CD4-positive, alpha-beta T cell treated with Interleukin-10 for 1 hour (primary cell): ENCODE data around the gene MEF2A.

ENCODE experiments used
- DNase-seq: peaks from one replicate; pipeline ENCODE4 v3.0.0-alpha.2; 2020

Gene MEF2A

DNA sequence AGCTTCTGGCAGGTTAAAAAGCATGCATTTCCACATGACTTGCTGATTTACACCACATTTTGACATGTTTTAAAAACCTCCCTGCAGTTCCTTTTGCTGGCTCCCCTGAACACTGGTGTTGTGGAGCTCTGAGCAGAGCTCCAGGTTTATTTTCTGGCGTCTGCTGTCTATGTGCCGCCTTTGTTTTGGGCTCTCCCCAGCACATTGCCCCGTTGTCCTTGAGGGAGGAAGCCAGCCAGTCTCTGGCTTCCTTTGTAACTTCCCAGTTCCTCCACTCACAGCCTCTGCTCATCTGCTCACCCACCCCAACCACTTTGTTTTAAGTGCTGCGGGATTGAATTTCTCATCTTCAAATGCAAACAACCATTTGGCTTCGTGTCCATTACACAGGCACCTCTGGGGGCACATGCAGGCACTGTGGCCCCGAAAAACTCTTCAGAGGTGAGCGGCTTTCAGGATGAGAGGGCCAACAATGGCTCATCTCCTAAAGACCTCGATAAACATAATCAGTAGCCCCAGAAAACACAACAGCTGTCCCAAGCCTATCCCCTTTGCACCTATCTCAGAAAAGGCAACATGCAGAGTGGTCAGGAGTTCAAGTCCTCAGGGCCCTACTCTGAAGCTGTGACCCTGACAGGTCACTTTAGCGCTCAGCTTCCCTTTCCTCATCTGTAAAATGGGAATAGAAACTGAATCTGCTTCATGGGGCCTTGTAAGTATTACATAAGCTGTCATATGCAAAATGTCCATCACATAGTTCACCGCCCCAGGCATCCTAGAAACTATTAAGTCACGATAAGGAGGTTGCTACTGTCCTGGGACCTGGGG, 1.3 kb upstream of the MEF2A start:
- peak; percentile 8 for DNase-seq

DNA sequence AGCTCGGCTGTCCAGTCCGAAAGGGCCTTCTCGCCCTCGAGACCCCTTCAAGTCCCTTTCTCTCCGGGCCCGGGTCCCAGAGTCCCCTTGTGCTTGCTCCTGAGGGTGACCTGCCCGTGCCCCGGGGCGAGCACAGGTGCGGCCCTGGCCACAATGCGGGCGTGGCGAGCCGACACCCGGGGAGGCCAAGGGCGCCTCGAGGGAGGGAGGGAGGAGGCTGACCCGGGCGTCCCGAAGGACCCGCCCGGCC, 810 bp upstream of the MEF2A start:
- no peak for DNase-seq

DNA sequence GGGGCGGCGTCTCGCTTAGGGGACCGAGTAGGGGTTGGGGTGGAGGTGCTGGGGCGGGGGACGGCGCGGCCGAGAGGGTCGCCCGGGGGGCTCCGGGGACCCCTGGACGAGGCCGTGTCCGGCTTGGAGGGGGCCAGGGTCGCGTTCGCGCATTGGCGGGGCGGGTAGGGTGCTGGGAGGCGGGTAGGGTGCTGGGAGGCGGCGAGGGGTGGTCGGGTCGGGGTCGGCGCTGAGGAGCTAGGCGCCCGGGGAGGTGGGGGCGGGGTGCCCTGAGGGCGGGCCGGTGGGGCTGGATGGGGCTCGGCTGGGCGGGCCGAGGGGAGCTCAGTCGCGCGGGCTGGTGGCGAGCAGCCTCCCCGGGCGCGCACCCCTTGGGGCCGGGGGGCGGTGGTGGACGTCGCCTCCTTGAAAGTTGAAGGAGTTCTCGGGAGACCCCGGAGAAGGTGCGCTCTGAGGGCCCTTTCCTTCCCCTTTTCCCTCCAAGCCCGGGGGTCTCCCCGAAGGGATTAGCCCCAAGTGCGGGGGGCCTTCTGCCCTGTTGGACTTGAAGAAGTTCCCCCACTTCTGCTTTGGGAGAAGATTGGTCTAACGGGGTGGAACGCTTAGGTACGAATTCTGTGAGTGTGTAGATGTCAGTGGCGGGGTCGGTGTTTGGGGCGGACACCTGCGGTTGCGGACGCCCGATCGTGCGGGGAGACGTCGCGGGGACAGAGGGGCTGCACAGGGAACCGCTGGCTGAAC, 543 bp downstream of the MEF2A start:
- DNase-seq, result peak; percentile 19

DNA sequence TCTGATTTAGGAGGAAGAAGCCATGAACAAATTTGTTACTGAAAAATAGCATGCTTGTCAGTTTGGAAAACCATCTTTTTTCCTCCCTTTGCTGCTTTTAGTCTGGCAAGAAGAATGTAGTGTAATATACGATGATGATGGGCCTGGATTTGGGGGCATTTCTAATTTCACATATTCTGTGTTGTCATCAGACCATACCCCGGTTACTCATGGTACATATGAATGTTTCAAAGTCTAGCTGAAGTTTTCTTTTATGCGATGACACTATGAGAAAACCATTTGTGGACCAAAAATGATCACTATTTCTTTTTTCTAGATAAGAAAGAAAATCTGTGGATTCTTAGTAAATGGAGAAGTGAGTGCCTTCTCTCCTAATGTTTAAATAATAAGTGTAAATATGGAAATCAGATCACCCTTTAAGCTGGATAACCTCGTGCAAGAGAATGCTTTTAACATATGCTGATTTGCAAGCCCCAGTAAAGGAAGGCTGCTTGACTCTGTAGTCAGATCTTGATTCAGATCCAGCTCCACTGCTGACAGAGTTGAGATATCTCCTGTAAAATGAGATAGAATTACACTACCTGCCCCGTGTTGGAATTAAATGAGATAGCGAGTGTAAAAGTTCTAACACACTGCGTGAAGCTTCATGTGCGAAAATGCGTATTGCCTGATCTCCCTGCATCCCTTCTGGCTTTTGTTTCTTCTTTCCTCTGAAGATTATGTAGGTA, 3.0 kb downstream of the MEF2A start:
- no peak for DNase-seq

DNA sequence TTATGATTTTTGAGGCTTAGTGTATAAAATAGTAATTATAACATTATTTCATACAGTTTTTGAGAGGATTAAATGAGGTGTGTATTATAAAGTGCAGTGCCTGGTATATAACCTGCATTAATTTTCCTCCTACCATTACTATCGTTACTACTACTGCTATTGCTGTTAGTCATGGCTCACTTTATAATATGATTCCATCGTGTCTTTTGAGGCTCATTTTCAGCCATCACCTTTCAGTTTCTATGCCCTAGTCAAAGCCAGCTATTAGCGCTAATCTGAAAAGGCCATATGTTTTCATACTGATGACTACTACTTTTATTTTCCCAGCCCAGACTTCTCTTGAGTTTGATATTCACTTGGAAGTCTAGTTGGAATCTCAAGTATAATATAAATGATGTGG, 5.5 kb downstream of the MEF2A start:
- DNase-seq, result no peak

DNA sequence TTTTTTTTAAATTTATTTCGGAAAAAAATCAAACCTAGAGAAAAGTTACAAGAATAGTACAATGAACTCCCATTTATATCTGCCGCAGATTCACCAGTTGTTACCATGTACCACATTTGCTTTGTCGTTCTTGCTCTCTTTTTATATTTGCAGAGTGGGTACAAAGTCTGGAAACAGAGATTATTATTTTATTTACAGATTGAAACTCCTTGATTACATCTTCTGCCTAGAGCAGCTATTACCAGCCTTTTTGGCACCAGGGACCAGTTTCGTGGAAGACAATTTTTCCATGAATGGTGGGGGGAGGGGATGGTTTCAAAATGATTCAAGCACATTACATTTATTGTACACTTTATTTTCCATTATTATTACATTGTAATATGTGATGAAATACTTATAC, 8.3 kb downstream of the MEF2A start:
- DNase-seq, result no peak

DNA sequence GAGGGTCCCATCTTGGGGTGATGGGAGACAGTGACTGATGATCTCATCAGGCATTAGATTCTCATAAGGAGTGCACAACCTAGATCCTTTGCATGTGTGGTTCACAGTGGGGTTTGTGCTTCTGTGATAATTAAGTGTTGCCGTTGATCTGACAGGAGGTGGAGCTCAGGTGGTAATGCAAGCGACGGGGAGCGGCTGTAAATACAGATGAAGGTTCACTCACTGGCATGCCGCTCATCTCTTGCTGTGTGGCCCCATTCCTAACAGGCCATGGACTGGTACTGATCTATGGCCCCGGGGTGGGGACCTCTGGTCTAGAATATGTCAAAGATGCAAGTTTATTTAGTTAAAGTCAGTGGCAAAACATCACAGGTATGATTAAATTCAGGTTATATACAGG, 8.7 kb downstream of the MEF2A start:
- DNase-seq, result no peak

DNA sequence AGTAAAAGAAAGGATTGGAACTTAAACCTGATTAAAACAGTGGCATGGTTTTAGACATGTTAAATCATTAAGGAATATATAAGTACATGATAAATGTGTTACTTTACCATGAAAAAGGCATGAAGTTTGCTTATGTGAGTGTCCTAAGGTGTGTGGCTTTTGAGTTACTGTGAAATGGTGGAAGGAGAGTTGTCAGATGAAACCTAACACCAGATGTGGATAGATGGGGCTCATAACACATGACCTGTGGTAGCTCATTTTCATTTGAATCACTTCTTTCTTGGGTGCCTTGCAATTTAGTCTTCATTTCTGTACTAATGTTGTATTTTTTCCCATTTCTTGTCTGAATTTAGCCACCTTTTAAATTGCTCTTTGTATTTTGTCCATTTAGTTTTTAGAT, 13.0 kb downstream of the MEF2A start:
- DNase-seq, result no peak

DNA sequence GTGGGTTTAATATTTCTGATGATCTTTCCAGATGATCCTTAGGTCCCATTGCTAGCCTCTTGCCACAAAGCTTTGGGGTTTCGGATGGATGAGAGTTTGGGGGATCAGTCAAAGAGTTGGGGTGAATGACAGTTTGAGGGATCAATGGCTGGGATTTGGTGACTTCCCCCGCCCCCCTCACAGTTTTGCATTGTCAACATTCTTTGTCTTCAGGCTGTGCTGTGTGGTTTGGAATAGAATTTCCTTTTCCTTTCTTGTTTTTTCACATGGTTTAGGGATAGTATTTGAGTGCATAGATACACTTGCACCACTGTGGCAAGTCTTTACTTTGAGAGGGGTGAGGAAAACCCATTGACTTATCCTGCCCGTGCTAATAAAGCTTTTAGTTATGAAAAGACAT, 14.3 kb downstream of the MEF2A start:
- DNase-seq, result no peak

DNA sequence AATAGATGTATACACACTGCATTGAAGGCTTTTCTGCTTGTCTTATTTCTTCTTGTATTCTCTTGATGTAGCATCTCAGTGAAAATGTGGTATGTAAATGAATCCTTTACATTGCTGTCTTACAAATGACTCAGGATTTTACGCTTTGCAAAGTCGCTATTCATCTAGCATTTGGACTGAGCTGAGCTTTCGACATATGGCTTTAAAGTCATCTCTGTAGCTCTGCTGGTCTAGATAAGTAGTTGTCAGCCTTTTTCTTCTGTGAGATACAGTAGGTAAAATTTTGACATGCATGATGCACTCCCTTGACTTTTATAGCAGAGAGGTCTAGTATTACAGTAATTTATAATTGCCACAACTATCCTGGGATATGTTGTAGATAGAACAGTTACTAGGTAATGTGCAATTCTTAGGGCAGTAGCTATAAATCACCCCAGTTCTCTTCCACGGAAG, 16.8 kb downstream of the MEF2A start:
- DNase-seq, result no peak

DNA sequence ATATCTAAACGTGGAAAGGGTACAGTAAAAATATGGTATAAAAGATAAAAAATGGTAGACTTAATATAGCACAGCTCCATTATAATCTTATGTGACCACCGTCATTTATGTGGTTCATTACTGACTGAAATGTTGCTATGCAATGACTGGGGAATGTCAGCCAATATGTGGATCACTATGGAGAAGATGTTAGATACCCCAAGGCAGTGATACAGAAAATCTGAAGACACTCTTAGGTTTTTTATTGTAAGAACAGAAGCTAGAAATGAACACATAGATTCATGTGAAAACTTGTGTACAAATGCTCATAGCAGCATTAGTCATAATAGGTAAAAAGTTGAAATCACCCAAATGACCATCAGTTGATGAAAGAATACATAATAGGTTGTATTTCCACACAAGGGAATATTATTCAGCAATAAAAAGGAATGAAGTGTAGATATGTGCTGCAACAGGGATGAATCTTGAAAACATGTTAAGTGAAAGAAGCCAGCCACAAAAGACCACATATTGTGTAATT, 18.4 kb downstream of the MEF2A start:
- no peak for DNase-seq

DNA sequence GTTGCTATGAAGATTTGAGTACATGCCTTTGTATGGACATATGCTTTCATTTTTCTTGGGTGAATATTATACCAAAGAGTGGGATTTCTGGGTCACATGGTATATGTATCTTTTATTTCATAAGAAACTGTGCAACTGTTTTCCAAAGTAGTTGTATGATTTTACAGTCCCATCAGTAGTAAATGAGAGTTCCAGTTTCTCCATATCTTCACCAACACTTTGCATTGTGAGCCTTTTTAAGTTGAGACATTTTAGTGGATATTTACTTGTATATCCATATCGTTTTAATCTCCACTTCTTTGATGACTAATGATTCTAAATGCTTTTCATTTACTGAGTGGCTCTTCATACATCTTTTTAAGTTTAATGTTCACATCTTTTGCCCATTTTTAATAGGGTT, 20.3 kb downstream of the MEF2A start:
- no peak for DNase-seq

DNA sequence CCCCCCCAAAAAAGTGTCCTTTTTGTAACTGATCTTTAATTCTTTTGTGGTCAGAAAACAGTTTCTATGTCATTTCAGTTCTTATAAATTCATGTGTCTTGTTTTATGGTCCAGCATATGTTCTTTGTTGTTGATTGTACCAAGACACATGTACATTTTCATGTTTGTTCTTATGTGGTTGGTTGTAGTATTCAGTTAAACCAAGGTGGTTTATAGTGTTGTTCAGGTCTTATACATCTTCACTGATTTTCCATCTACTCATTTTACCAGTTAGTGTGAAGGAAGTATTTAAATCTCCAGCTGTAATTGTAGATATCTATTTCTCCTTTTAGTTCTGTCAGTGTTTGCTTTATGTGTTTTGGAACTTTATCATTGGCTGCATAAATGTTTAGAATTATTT, 24.0 kb downstream of the MEF2A start:
- DNase-seq, result no peak

DNA sequence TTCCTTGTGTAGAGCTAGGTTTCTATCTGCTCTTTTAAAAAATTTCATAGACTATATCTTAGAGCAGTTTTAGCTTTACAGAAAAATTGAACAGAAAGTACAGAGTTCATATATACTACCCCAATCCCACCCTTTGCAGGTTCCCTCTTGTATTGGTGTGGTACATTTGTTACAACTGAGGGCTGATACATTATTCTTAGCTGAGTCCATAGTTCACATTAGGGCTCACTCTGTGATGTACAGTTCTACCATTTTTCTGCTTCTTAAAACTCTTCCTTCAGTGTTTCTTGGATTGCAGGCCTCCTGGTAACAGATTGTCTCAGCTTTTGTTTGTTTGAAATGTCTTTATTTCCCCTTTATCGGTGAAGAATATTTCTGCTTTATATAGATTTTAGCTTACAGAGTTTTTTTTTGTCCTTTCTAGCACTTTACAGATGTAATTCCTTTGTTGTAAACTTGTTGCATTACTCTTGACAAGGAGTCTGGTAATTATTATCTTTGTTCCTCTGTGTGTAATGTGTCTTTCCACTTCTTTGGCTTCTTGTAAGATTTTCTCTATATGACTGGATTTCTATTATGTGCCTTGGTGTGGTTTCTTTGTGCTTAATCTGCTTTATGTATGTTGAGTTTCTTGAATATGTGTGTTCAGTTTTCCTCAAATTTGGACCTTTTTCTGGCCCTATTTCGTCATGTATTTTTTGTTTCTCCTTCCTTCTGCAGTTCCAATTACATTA, 25.3 kb downstream of the MEF2A start:
- no peak for DNase-seq

DNA sequence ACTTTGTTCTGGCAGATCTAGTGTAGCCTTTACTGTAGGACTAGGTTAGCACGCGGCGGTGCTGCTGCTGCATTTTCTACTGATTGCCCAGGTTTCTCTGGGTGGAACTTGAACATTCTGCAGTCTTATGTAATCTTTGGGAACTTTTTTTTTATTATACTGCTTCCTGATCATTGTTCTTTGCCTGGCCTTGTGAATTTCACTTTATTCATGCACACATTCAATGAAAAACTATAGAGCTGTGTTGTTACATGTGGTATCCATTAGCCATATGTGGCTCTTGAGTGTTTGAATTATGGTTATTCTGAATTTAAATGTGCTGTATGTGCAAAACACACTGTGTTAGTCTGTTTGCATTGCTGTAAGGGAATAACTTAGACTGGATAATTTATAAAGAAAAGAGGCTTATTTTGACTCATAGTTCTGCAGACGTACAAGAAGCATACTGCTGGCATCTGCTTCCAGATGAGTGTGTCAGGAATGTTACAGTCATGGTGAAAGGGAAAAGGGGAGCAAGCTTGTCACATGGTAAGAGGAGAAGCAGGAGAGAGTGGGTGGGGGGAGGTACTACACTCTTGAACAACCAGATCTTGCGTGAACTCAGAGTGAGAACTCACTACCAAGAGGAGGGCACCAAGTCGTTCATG, 26.5 kb downstream of the MEF2A start:
- DNase-seq, result no peak

DNA sequence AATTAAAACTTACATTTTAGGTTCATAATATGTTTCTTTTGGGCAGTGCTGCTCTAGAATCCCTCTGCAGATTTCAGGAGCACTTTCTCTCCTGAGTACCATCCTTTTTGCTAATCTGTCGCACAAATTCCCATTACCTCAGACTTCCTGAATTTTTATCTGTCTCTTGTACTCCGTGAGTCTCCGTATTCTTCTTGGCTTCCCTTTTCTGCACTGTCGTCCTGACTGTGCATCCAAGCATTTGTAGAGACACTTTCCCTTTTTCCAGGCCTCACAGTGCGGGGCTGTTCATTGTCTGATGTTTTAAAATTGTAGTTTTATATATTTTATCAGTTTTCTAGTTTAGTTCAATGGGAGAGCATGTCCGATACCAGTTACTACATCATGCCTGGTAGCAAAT, 27.3 kb downstream of the MEF2A start:
- DNase-seq, result no peak

DNA sequence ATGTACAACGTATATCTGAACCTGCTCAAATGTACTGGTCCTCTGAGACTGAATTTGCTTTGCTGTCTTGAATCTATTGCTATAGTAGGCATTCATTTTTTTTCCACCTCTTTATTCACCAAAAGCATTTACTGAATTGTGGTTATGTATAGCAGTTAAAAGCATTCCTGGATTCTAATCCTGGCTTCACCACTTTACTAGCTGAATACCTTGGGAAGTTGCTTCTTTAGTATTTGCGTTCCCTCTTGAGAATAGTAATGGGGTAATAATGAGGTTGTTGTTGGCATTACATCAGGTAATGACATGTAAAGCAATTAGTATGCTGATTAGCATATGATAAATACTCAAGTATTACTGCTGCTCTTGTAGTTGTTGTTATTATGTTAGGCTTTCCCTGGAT, 29.1 kb downstream of the MEF2A start:
- DNase-seq, result no peak

DNA sequence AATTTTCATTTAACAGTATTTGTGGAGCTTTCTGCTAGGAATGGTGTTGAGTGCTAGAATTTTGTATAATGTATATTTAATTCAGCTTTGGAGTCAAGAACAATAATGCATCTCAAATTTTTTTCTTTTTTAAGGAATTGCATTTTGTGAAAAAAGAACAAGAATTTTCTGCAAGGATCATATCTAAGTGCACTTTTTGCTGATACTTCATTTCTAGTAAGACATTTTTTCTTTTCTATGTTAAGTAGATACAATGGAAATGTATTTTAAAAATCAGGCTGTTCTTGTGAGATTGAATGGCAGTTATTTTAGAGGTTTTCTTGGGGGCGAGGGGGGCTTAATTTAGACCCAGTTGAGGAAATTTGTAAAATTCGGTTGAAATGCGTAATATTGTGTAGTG, 32.5 kb downstream of the MEF2A start:
- no peak for DNase-seq

DNA sequence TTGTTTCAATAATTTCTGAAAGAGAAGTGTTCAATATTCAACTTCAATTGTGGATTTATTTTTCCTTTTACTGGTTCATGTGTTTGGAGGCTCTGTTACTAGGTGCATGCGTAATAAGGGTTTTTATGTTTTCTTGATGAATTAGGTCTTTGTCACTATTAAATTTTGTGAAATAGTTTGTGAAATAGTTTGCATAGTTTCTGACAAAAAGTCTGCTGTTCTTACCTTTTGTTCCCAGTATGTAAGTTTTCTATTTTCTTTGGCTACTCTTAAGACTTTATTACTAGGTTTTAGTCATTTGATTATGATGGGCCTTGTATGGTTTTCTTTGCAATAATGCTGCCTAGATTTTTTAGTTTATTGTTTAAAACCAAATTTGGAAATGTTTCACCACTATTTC, 38.0 kb downstream of the MEF2A start:
- DNase-seq, result no peak

DNA sequence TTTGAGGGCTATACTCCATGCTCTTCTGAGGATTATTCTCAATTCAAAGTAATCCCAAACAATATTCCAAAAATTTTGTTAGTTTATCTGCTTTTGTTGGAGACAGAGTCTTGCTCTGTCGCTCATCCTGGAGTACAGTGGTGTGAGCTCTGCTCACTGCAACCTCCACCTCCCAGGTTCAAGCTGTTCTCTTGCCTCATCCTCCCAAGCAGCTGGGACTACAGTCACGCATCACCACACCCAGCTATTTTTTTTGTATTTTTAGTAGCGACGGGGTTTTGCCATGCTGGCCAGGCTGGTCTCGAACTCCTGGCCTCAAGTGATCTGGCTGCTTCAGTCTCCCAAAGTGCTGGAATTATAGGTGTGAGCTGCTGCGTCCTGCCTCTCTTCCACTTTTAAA, 39.1 kb downstream of the MEF2A start:
- DNase-seq, result no peak

DNA sequence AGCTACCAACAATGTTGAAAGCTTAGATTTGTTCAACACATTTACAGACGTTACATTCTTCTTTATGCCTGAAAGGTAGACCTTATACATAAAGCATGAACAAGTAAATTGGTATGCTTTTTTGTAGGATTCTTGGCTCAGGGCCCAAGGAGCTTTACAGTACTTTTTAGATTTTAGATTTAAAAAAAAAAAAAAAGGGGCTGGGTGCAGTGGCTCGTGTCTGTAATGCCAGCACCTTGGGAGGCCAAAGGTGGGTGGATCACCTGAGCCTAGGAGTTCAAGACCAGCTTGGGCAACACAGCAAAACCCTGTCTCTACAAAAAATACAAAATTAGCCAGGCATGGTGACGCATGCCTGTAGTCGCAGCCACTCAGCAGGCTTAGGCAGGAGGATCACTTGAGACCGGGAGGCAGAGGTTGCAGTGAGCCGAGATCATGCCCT, 39.7 kb downstream of the MEF2A start:
- DNase-seq, result no peak

DNA sequence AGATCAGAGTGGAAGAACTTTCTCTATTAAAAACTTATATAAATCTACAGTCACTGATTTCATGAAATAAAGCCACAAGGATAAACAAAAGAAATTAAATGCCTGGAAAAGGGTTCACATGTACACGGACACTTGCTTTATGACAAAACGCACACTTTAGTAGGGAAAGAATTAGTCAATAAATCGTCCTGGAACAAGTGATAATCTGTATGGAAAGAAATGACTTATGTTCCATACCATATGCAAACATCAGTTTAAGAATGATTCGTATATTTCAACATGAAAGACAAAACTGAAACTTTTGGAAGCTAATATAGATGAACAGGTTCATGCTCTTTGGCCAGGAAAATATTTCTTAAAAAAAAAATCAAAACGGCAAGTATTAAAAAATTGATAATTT, 40.2 kb downstream of the MEF2A start:
- DNase-seq, result no peak

DNA sequence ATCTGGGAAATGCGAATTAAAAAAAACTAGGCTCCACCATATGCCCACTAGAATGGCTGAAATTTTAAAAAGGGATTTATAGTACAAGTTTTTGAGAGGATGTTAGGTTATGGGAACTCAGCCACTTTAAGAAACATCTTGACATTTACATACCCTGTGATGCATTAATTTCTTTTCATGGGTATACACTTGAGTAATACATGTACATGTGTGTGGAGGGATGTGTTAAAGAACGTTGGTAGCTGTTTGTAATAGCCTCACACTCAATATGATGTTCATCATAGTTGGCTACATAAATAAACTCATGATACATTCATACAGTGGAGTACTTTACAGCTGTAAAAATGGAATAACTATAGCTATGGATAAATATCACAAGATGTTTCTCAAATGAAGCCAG, 40.9 kb downstream of the MEF2A start:
- DNase-seq, result no peak
